GM19099 (cell line): Measurements from ENCODE around the gene POU2AF1.
A peak's percentile ranks its signal among the peaks of the same experiment; 100 is the strongest.

ENCODE experiments used
- POLR2A ChIP-seq: IDR thresholded peaks from 3 replicates; pipeline ENCODE4 v1.6.1; 2011; ENCODE audit warnings: low read depth; ENCODE audit not compliant: insufficient read length; ENCODE audit errors: extremely low read depth

Gene POU2AF1

GRCh38 chr11:111378861-111379601 is at the start of gene POU2AF1:
TSS of gene POU2AF1 (minus strand) at chr11:111379275. CDS start at chr11:111379177, 98 bp downstream.
- peak; percentile 98 for TF ChIP-seq POLR2A

GRCh38 chr11:111428113-111428876 is 49.2 kb upstream of the POU2AF1 start:
- no peak for TF ChIP-seq POLR2A

GRCh38 chr11:111427471-111427912 is 48.4 kb upstream of the POU2AF1 start:
- TF ChIP-seq POLR2A = no peak

GRCh38 chr11:111426617-111427016 is 47.5 kb upstream of the POU2AF1 start:
- no peak for TF ChIP-seq POLR2A

GRCh38 chr11:111423250-111423615 is 44.2 kb upstream of the POU2AF1 start:
- no peak for TF ChIP-seq POLR2A

GRCh38 chr11:111422494-111423249 is 43.6 kb upstream of the POU2AF1 start:
- no peak for TF ChIP-seq POLR2A

- no peak for TF ChIP-seq POLR2A
Measured at GRCh38 chr11:111421251-111421650, 42.2 kb upstream of the POU2AF1 start.

- no peak for TF ChIP-seq POLR2A
Measured at GRCh38 chr11:111419641-111420327, 40.7 kb upstream of the POU2AF1 start.

- no peak for TF ChIP-seq POLR2A
Measured at GRCh38 chr11:111419181-111419580, 40.1 kb upstream of the POU2AF1 start.

- TF ChIP-seq POLR2A = no peak
Measured at GRCh38 chr11:111418436-111418787, 39.3 kb upstream of the POU2AF1 start.

GRCh38 chr11:111417766-111418435 is 38.8 kb upstream of the POU2AF1 start:
- no peak for TF ChIP-seq POLR2A

GRCh38 chr11:111417011-111417765 is 38.1 kb upstream of the POU2AF1 start:
- peak; percentile 58 for TF ChIP-seq POLR2A

GRCh38 chr11:111416231-111416960 is 37.3 kb upstream of the POU2AF1 start:
- no peak for TF ChIP-seq POLR2A
